ENCODE data around the gene WNT9A. TPM values are rescaled to one million over a fixed set of nuclear protein-coding genes. Genes with fewer than 3 reads are reported as not detected.
"Not testable (repeated sequence)": the region's sequence is repeated elsewhere in the genome, so short reads cannot be mapped to it uniquely, and the experiment has no call there.

The WNT9A gene
- total RNA-seq, 6 experiments from 2014 or later = 0.09 to 0.19 (median 0.10) TPM; not detected in 1

- intact Hi-C loops (cut with DNase I); H3K9me3 ChIP-seq; ATAC-seq; H3K4me3 ChIP-seq; H3K4me1 ChIP-seq; H3K27me3 ChIP-seq; DNase-seq; H3K36me3 ChIP-seq; H3K27ac ChIP-seq: not testable (repeated sequence)
- WGBS (ENCODE audit: insufficient coverage, low coverage, low lambda C conversion rate, missing lambda C conversion rate) = 91% methylated on average over 10 of the region's 32 CpGs
Observed at GRCh38 chr1:227973724-227974288, 26.1 kb upstream of the WNT9A start.

- intact Hi-C loops (cut with DNase I); DNase-seq; H3K4me1 ChIP-seq; H3K36me3 ChIP-seq; H3K27ac ChIP-seq; H3K27me3 ChIP-seq; H3K9me3 ChIP-seq; ATAC-seq; H3K4me3 ChIP-seq: not testable (repeated sequence)
- 70% methylated on average over 2 of the region's 22 CpGs for WGBS (ENCODE audit: insufficient coverage, low coverage, low lambda C conversion rate, missing lambda C conversion rate)
Observed at GRCh38 chr1:227972843-227973374, 25.2 kb upstream of the WNT9A start.

GRCh38 chr1:227972283-227972679 lies 24.5 kb upstream of the WNT9A start:
- not testable (repeated sequence) for ATAC-seq

GRCh38 chr1:227971643-227972282 lies 24.0 kb upstream of the WNT9A start:
- 42% methylated on average over 4 of the region's 27 CpGs for WGBS (ENCODE audit: insufficient coverage, low coverage, low lambda C conversion rate, missing lambda C conversion rate)
- intact Hi-C loops (cut with DNase I); H3K27me3 ChIP-seq; H3K9me3 ChIP-seq; DNase-seq; H3K4me1 ChIP-seq; H3K27ac ChIP-seq; ATAC-seq; H3K36me3 ChIP-seq; H3K4me3 ChIP-seq: not testable (repeated sequence)

More at GRCh38 chr1:227972283-227972679, 24.5 kb upstream of the WNT9A start:
- DNase-seq; H3K9me3 ChIP-seq; H3K4me3 ChIP-seq; H3K36me3 ChIP-seq; H3K27me3 ChIP-seq; H3K4me1 ChIP-seq; intact Hi-C loops (cut with DNase I); H3K27ac ChIP-seq: not testable (repeated sequence)
- no CpG with 5 or more reads among the region's 19 CpGs for WGBS (ENCODE audit: insufficient coverage, low coverage, low lambda C conversion rate, missing lambda C conversion rate)

- H3K27ac ChIP-seq; ATAC-seq; H3K27me3 ChIP-seq; DNase-seq; H3K9me3 ChIP-seq; intact Hi-C loops (cut with DNase I); H3K36me3 ChIP-seq; H3K4me3 ChIP-seq; H3K4me1 ChIP-seq: not testable (repeated sequence)
- 89% methylated on average over 11 of the region's 17 CpGs for WGBS (ENCODE audit: insufficient coverage, low coverage, low lambda C conversion rate, missing lambda C conversion rate)
Observed at GRCh38 chr1:227971216-227971615, 23.5 kb upstream of the WNT9A start.

GRCh38 chr1:227970076-227970995 lies 22.6 kb upstream of the WNT9A start:
- ATAC-seq; H3K9me3 ChIP-seq; H3K4me1 ChIP-seq; DNase-seq; H3K27ac ChIP-seq; H3K4me3 ChIP-seq; H3K27me3 ChIP-seq; H3K36me3 ChIP-seq; intact Hi-C loops (cut with DNase I): not testable (repeated sequence)
- 67% methylated on average over 7 of the region's 36 CpGs for WGBS (ENCODE audit: insufficient coverage, low coverage, low lambda C conversion rate, missing lambda C conversion rate)

- ATAC-seq; H3K4me1 ChIP-seq; H3K27ac ChIP-seq; H3K9me3 ChIP-seq; H3K36me3 ChIP-seq; intact Hi-C loops (cut with DNase I); DNase-seq; H3K4me3 ChIP-seq; H3K27me3 ChIP-seq: not testable (repeated sequence)
- no CpG with 5 or more reads among the region's 5 CpGs for WGBS (ENCODE audit: insufficient coverage, low coverage, low lambda C conversion rate, missing lambda C conversion rate)
Observed at GRCh38 chr1:227967815-227968214, 20.1 kb upstream of the WNT9A start.

- ATAC-seq; H3K27ac ChIP-seq; intact Hi-C loops (cut with DNase I); H3K4me3 ChIP-seq; H3K4me1 ChIP-seq; DNase-seq; H3K27me3 ChIP-seq; H3K9me3 ChIP-seq; H3K36me3 ChIP-seq: not testable (repeated sequence)
- WGBS (ENCODE audit: insufficient coverage, low coverage, low lambda C conversion rate, missing lambda C conversion rate) = 0% methylated on average over 1 of the region's 2 CpGs
Observed at GRCh38 chr1:227966733-227967132, 19.0 kb upstream of the WNT9A start.

Data from right lobe of liver (tissue), 6 donors.